Activated CD8-positive, alpha-beta memory T cell treated with anti-CD3 and anti-CD28 coated beads for 48 hours (primary cell): ENCODE data around the gene MARS1.
"Not testable (repeated sequence)": the region's sequence is repeated elsewhere in the genome, so short reads cannot be mapped to it uniquely, and the experiment has no call there.

ENCODE experiments used
- DNase-seq, 3 experiments: peaks; one replicate each; pipeline ENCODE4 v3.0.0-alpha.2; 2020; ENCODE audit warnings: low read depth in 2 of 3, low spot score in 2 of 3

Gene MARS1

DNA sequence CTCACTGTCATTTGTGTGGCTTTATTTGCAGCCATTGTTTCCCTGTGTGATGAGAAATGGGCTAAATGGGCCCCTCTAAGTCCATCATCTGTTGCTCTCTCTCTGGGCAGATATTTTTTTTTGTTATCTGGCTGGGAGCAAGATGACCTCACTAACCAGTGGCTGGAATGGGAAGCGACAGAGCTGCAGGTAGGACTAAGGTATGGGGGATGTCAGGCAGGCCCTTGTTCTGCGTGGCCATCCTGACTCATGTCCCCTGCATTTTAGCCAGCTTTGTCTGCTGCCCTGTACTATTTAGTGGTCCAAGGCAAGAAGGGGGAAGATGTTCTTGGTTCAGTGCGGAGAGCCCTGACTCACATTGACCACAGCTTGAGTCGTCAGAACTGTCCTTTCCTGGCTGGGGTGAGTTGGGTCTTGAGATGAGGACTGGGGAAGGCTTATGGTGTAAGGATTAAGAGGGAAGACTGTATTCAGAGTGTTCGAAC lies 1.3 kb downstream of the MARS1 start:
- no peak for DNase-seq

DNA sequence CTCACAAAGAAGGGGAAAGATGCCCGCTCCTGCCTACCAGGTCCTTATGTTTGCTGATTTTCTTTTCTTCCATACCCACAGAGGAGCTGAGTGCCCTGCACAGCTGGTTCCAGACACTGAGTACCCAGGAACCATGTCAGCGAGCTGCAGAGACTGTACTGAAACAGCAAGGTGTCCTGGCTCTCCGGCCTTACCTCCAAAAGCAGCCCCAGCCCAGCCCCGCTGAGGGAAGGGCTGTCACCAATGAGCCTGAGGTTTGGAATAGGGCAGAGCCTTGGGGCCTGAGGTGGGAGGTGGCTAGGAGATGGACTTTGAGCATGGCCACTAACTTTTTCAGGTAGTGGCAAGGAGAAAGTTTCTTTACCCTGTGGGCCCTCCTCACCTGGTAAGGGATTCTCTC lies 2.3 kb downstream of the MARS1 start:
- no peak for DNase-seq

DNA sequence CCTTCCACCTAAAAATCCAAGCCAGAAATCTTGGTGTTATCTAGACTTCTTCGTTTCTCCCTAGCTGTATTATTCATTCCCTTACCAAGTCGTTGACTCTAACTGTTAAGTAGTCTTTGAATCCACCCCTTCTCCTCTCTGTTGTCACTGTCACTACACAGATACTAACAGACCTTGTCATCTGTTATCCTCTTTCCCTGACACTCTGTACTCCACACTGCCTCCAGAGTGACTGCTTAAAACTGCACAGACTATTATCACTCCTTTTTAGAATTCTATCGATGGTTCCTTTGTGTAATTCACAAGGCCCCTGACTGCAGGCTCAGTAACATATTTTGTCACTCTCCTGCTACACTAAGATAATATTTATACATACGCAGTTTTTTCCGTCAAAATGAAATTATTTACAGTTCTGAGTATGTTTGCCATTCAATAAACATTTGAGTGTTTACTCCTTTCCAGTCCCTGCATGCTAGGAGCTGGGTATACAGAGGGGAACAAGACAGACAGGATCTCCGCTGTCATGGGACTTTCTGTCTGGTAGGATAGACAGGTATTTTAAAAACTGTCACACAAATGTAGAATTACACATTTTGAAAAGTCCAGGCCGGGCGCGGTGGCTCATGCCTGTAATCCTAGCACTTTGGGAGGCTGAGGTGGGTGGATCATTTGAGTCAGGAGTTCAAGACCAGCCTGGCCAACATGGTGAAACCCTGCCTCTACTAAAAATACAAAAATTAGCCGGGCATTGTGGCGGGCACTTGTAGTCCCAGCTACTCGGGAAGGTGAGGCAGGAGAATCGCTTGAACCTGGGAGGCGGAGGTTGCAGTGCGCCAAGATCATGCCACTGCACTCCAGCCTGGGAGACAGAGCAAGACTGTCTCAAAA lies 3.8 kb downstream of the MARS1 start:
- DNase-seq: no peak

DNA sequence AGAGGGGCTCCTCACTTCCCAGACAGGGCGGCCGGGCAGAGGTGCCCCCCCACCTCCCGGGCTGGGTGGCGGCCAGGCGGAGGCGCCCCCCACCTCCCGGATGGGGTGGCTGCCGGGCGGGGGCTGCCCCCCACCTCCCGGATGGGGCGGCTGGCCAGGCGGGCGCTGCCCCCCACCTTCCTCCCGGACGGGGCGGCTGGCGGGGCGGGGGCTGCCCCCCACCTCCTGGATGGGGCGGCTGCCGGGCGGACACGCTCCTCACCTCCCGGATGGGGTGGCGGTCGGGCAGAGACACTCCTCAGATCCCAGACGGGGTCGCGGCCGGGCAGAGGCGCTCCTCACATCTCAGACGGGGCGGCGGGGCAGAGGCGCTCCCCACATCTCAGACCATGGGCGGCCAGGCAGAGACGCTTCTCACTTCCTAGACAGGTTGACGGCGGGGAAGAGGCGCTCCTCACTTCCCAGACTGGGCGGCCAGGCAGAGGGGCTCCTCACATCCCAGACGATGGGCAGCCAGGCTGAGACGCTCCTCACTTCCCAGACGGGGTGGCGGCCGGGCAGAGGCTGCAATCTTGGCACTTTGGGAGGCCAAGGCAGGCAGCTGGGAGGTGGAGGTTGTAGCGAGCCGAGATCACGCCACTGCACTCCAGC lies 7.3 kb downstream of the MARS1 start:
- DNase-seq: not testable (repeated sequence)

DNA sequence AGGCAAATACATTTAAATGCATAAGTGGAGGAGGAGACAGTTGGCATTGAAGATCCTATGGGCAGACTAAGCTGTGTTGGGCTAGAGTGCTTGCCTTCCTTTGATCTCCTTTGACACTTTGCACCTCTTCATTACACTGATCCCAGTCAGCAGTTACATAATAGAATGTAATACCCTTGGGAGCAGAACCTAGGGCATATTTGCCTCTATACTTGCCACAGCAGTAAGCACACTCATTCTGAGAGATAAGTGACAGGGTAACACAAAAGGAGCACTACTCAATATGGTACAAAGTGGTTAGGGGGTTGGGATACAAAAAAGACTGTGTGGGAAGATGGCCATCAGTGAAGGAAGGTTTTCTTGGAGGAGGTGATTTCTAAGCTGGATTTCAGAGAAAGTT lies 9.0 kb downstream of the MARS1 start:
- DNase-seq: no peak

DNA sequence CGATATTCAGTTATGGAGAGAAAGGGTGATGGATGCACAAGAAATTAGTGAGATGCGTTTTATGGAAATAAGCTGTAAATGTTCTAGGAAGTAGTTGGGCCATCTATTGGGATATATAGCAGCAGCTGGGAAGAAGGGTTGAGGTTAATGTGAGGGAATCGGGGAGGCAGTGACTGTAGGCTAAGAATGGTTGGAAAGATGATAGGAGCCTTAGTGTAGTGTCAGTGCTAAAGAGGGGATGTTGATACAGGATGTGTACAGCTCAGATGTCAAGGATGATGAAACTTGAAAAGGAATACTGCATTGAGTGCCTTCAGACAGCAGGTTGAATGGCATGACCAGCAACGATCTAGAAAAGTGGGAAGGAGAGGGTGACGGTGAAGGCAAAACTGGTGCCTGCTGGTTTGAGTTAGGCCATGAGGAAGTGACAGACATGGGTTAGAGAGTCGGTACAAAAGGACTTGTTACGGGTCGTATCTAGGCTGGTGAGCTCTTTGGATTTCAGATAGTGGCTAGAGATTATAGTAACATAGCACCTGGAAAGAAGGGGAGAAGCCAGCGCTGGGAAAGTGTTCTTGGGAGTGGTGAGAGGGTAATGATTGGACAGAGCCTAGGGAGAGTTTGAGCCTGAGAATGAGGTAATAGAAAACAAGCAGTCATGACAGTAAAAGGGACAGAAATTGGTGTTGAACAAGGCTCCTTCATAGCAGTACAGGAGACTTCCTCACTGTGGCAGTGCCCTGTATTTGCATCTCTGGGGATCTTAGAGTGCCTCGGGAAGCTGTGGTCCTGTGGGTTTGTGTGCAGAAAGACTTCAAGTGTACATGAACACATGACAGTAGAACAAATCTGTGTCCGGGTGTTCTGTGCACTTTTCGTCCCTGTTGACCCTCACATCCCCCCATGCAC lies 9.6 kb downstream of the MARS1 start:
- DNase-seq: no peak

DNA sequence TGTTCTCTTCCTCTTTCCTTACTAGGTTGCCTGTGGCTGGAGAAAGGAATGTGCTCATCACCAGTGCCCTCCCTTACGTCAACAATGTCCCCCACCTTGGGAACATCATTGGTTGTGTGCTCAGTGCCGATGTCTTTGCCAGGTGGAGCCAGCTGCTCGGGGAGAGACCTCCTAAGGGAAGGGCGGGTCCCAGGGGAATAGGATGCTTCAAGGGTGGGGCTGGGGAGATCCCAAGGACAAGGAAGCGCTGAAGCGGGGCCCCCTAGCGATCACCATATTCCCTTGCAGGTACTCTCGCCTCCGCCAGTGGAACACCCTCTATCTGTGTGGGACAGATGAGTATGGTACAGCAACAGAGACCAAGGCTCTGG lies 10.2 kb downstream of the MARS1 start:
- no peak for DNase-seq

DNA sequence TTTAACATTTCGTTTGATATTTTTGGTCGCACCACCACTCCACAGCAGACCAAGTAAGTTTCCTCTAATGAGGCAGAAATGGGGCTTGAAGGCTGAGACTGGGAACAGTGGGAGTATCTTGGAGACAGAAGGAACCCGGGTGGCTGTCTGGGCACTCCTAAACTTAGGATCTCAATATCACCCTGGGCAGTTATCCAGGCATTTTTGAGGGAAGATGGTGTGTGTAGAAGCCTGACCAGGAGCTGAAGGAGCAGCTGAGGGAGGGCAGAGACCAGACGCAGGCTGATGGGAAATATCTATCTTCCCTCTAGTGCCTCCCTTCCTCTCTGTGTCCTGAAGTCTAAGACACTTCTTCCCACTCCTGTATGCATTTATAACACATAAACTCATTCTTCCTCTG lies 10.7 kb downstream of the MARS1 start:
- DNase-seq: no peak

DNA sequence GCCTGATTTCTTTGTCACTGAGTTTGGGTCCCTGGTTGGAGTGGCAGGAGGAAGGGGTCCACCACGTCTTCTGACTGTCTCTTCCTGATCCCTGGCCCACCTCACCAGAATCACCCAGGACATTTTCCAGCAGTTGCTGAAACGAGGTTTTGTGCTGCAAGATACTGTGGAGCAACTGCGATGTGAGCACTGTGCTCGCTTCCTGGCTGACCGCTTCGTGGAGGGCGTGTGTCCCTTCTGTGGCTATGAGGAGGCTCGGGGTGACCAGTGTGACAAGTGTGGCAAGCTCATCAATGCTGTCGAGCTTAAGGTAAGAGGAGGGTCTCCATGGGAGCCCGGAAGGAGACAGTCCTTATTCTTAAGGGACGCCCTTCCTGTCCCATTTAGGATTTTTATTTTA lies 12.3 kb downstream of the MARS1 start:
- DNase-seq: no peak

DNA sequence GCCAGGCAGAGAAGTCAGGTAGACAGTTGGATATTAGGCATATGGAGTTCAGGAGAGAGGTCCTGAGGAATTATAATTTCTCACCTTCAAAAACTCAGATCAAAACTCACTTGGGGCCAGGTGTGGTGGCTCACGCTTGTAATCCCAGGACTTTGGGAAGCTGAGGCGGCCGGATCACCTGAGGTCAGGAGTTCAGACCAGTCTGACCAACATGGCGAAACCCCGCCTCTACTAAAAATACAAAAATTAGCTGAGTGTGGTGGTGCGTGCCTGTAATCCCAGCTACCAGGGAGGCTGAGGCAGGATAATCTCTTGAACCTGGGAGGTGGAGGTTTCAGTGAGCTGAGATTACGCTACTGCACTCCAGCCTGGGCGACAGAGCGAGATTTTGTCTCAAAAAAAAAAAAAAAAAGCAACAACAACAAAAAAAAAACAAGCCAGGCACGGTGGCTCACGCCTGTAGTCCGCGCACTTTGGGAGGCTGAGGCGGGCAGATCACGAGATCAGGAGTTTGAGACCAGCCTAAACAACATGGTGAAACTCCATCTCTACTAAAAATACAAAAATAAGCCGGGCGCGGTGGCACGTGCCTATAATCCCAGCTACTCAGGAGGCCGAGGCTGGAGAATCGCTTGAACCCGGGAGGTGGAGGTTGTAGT lies 14.6 kb downstream of the MARS1 start:
- not testable (repeated sequence) for DNase-seq

DNA sequence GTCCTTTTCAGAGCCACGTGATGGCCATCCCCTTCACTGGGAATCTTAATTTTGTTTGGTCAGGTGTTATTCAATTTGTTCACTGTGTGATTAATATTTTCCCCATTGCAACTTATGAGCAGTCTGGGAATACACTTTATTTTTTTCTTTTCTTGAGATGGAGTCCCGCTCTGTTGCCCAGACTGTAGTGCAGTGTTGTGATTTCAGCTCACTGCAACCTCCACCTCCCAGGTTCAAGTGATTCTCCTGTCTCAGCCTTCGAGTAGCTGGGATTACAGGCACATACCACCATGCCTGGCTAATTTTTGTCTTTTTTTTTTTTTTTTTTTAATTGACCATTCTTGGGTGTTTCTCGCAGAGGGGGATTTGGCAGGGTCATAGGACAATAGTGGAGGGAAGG lies 18.7 kb downstream of the MARS1 start:
- not testable (repeated sequence) for DNase-seq

DNA sequence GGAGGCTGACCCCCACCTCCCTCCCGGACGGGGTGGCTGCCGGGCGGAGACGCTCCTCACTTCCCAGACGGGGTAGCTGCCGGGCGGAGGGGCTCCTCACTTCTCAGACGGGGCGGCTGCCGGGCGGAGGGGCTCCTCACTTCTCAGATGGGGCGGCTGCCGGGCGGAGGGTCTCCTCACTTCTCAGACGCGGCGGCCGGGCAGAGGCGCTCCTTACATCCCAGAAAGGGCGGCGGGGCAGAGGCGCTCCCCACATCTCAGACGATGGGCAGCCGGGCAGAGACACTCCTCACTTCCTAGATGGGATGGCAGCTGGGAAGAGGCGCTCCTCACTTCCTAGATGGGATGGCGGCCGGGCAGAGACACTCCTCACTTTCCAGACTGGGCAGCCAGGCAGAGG lies 19.9 kb downstream of the MARS1 start:
- DNase-seq: not testable (repeated sequence)

DNA sequence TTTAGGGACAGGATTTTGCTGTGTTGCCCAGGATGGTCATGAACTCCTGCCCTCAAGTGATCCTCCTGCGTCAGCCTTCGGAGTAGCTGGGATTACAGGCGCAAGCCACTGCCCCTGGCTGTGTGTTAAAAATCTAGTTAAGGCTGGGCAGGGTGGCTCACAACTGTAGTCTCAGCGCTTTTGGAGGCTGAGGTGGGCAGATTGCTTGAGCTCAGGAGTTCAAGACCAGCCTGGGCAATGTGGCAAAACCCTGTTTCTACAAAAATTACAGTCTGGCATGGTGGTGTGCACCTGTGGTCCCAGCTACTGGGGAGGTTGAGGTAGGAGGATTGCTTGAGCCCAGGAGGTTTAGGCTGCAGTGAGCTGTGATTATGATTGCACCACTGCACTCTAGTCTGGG lies 23.3 kb downstream of the MARS1 start:
- DNase-seq: no peak

DNA sequence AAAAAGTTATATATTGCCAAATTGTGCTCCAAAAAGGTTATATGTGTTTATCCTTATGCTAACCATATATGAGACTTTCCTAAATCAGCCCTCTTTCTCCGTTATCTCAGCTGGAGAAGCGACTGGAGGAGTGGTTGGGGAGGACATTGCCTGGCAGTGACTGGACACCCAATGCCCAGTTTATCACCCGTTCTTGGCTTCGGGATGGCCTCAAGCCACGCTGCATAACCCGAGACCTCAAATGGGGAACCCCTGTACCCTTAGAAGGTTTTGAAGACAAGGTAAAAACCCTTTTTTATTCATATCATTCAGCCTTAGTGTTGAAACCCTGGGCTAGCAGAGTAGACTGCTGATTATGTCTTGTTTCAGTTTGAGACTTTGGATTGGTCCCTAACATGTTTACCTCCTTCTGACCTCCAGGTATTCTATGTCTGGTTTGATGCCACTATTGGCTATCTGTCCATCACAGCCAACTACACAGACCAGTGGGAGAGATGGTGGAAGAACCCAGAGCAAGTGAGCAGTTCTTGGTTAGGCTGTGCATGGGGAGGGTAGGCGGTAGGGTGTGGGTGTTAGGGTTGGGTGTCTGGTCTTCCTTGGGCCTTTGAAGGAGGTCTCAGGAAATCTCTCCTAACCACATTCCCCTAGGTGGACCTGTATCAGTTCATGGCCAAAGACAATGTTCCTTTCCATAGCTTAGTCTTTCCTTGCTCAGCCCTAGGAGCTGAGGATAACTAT lies 23.9 kb downstream of the MARS1 start:
- no peak for DNase-seq

DNA sequence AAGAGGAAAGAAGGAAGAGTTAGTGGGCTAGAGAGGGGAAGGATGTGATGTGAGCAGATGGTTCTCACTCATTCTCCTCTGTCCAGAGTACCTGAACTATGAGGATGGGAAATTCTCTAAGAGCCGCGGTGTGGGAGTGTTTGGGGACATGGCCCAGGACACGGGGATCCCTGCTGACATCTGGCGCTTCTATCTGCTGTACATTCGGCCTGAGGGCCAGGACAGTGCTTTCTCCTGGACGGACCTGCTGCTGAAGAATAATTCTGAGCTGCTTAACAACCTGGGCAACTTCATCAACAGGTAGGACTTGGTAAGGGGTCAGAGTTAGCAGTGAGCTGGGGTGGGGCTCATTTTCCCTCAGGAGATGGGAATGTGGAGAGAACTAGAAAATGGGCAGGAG lies 24.8 kb downstream of the MARS1 start:
- DNase-seq: no peak

DNA sequence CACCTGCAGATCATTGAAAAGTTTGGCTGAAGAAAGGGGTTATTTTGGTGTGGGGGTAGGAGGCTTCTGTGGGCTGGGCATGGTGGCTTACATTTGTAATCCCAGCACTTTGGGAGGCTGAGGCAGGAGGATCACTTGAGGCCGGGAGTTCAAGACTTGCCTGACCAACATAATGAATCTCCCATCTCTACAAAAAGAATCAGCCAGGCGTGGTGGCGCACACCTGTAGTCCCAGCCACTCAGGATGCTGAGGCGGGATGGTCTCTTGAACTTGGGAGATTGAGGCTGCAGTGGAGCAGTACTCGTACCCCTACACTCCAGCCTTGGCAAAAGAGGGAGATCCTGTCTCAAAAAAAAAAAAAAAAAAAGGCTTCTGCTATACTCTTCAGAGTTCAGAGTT lies 25.4 kb downstream of the MARS1 start:
- DNase-seq: no peak

DNA sequence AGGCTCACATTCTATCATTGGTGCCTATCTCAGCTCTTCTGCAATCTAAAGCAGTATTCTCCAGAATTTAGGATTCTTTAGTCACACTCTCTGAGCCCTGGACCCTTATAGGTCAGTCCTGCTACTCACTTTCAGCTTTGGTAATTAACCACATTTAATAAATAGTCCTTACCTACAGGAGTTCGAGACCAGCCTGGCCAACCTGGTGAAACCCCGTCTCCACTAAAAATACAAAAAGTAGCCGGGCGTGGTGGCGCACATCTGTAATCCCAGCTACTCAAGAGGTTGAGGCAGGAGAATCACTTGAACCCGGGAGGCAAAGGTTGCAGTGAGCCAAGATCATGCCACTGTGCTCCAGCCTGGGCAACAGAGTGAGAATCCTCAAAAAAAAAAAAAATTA lies 25.8 kb downstream of the MARS1 start:
- not testable (repeated sequence) for DNase-seq

DNA sequence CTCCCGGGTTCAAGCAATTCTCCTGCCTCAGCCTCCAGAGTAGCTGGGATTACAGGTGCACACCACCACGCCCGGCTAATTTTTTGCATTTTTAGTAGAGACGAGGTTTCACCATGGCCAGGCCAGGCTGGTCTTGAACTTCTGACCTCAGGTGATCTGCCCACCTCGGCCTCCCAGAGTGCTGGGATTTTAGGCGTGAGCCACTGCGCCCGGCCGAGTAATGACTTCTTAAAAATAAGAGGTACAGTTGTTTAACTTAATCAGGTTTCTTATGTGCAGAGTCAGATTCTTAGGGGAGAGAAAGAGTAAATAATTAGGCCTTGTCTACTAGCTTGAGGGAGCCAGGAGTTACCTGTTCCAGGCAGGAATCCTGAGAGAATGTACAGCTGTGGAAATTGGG lies 26.4 kb downstream of the MARS1 start:
- DNase-seq: not testable (repeated sequence)

DNA sequence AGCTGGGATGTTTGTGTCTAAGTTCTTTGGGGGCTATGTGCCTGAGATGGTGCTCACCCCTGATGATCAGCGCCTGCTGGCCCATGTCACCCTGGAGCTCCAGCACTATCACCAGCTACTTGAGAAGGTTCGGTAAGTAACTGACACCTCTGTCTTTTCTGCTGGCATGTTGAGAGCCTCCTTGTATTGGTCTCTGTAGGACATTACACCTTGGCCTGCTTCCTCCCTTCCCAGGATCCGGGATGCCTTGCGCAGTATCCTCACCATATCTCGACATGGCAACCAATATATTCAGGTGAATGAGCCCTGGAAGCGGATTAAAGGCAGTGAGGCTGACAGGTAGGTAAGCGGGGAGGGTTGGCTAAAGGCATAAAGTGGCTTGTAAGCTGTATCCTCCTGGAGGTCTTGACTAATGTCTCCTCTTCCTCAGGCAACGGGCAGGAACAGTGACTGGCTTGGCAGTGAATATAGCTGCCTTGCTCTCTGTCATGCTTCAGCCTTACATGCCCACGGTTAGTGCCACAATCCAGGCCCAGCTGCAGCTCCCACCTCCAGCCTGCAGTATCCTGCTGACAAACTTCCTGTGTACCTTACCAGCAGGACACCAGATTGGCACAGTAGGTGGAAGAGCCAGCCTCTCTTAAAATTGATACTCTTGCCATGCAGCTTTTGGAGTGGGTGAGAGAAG lies 27.0 kb downstream of the MARS1 start:
- DNase-seq: no peak
